Endothelial cell (in vitro differentiated cells): Measurements from ENCODE around the gene EML5. TPM values are rescaled to one million over a fixed set of nuclear protein-coding genes. Genes with fewer than 3 reads are reported as not detected.

Experiments
- DNase-seq: peaks from one replicate; pipeline ENCODE4 v3.0.0; 2021; ENCODE audit warnings: low spot score
- H3K27ac Mint-ChIP-seq: one replicate; pipeline ENCODE4 v1.8.0; 2021; ENCODE audit warnings: mixed read lengths, inconsistent platforms; ENCODE audit not compliant: unreplicated experiment
- H3K27me3 Mint-ChIP-seq: one replicate; pipeline ENCODE4 v1.8.0; 2021; ENCODE audit warnings: mild to moderate bottlenecking, moderate library complexity, mixed read lengths, inconsistent platforms; ENCODE audit not compliant: unreplicated experiment
- H3K36me3 Mint-ChIP-seq: one replicate; pipeline ENCODE4 v1.8.0; 2021; ENCODE audit warnings: mild to moderate bottlenecking, low read depth, mixed read lengths, inconsistent platforms; ENCODE audit not compliant: unreplicated experiment
- H3K4me1 Mint-ChIP-seq: one replicate; pipeline ENCODE4 v1.8.0; 2021; ENCODE audit warnings: mild to moderate bottlenecking, mixed read lengths, inconsistent platforms; ENCODE audit not compliant: unreplicated experiment
- H3K4me3 Mint-ChIP-seq: one replicate; pipeline ENCODE4 v1.8.0; 2021; ENCODE audit warnings: mild to moderate bottlenecking, mixed read lengths, inconsistent platforms; ENCODE audit not compliant: unreplicated experiment
- H3K9me3 Mint-ChIP-seq: one replicate; pipeline ENCODE4 v1.8.0; 2021; ENCODE audit warnings: mixed read lengths, inconsistent platforms; ENCODE audit not compliant: unreplicated experiment
- CTCF ChIP-seq: fragments of 200-600 bp; sonication (generic); IDR thresholded peaks from one replicate; pipeline ENCODE4 v1.5.0; 2021; ENCODE audit warnings: antibody characterized with exemption; ENCODE audit not compliant: unreplicated experiment
- total RNA-seq: library from RNA; stranded (reverse); fragmentation: NEBNext Ultra II Directional; extraction: Animal tissue kit (Norgen Biotek cat#: 25700); gene quantifications from one replicate; pipeline ENCODE4 v1.2.1, GENCODE V29; 2021; ENCODE audit not compliant: unreplicated experiment

EML5 gene
- total RNA-seq, 1 donor from 2014 or later = 0.13 TPM

GRCh38 chr14:88598097-88598675, 194.6 kb downstream of the EML5 start:
- DNase-seq = no peak
- no peak for TF ChIP-seq CTCF
- H3K4me1 Mint-ChIP-seq = peaks cover 15% of the 10 kb centered on the region
- H3K27me3 Mint-ChIP-seq = no peaks in the 10 kb centered on the region
- H3K4me3 Mint-ChIP-seq = no peak overlapping the region
- H3K9me3 Mint-ChIP-seq = no peaks in the 10 kb centered on the region
- H3K36me3 Mint-ChIP-seq = peaks cover 38% of the 10 kb centered on the region
- H3K27ac Mint-ChIP-seq = no peak overlapping the region

- H3K27me3 Mint-ChIP-seq = no peaks in the 10 kb centered on the region
- H3K4me1 Mint-ChIP-seq = peaks cover 15% of the 10 kb centered on the region
- no peak overlapping the region for H3K27ac Mint-ChIP-seq
- peak overlapping the region; percentile 37 for H3K4me3 Mint-ChIP-seq
- no peak for DNase-seq
- H3K9me3 Mint-ChIP-seq = no peaks in the 10 kb centered on the region
- peaks cover 36% of the 10 kb centered on the region for H3K36me3 Mint-ChIP-seq
- no peak for TF ChIP-seq CTCF
Observed at GRCh38 chr14:88597601-88598000, 195.2 kb downstream of the EML5 start.

GRCh38 chr14:88597038-88597437, 195.7 kb downstream of the EML5 start:
- TF ChIP-seq CTCF = no peak
- H3K4me3 Mint-ChIP-seq = no peak overlapping the region
- no peaks in the 10 kb centered on the region for H3K9me3 Mint-ChIP-seq
- H3K36me3 Mint-ChIP-seq = peaks cover 34% of the 10 kb centered on the region
- H3K4me1 Mint-ChIP-seq = peaks cover 15% of the 10 kb centered on the region
- DNase-seq = no peak
- H3K27ac Mint-ChIP-seq = no peak overlapping the region
- no peaks in the 10 kb centered on the region for H3K27me3 Mint-ChIP-seq

GRCh38 chr14:88592031-88592430, 200.7 kb downstream of the EML5 start:
- Mint-ChIP-seq H3K36me3 (peaks cover 23% of the 10 kb centered on the region), H3K27ac (no peak overlapping the region), H3K4me3 (no peak overlapping the region), H3K9me3 (no peaks in the 10 kb centered on the region), H3K27me3 (peaks cover 3% of the 10 kb centered on the region), H3K4me1 (no peaks in the 10 kb centered on the region)
- no peak for DNase-seq
- no peak for TF ChIP-seq CTCF

- Mint-ChIP-seq H3K4me3 (peak overlapping the region; percentile 51), H3K27me3 (peaks cover 3% of the 10 kb centered on the region), H3K27ac (no peak overlapping the region), H3K9me3 (no peaks in the 10 kb centered on the region), H3K4me1 (no peaks in the 10 kb centered on the region), H3K36me3 (peaks cover 28% of the 10 kb centered on the region)
- DNase-seq = no peak
- no peak for TF ChIP-seq CTCF
Observed at GRCh38 chr14:88590173-88590572, 202.6 kb downstream of the EML5 start.
